Muscle layer of duodenum (tissue), 2 donors: ENCODE results near the gene ZNF469.

Experiments
- H3K27ac ChIP-seq: one replicate; pipeline ENCODE4 v1.7.0; 2013; ENCODE audit warnings: mild to moderate bottlenecking, low read length
- H3K27me3 ChIP-seq: one replicate; pipeline ENCODE4 v1.7.0; 2013; ENCODE audit warnings: low read depth, mild to moderate bottlenecking, control low read depth, low read length
- H3K36me3 ChIP-seq, 2 donors: one replicate each; pipeline ENCODE4 v1.7.0; 2013; ENCODE audit warnings: low read length in 2 of 2, control low read depth in 1 of 2, mild to moderate bottlenecking in 1 of 2; ENCODE audit not compliant: insufficient read depth in 2 of 2, control insufficient read depth in 1 of 2
- H3K4me1 ChIP-seq, 2 donors: one replicate each; pipeline ENCODE4 v1.7.0; 2013; ENCODE audit warnings: low read length in 2 of 2, mild to moderate bottlenecking in 2 of 2, control low read depth in 1 of 2, moderate library complexity in 1 of 2; ENCODE audit not compliant: insufficient read depth in 2 of 2, control insufficient read depth in 1 of 2
- H3K4me3 ChIP-seq, 2 donors: one replicate each; pipeline ENCODE4 v1.7.0; 2013; ENCODE audit warnings: low read length in 2 of 2, low read depth in 1 of 2, mild to moderate bottlenecking in 1 of 2
- H3K9me3 ChIP-seq, 2 donors: one replicate each; pipeline ENCODE4 v1.7.0; 2013; ENCODE audit warnings: low read length in 2 of 2, control low read depth in 1 of 2, mild to moderate bottlenecking in 1 of 2; ENCODE audit not compliant: control insufficient read depth in 1 of 2
- donor health status: healthy.

The ZNF469 gene

GRCh38 chr16:88417684-88418476 is 35.1 kb downstream of the ZNF469 start:
- Histone ChIP-seq H3K27ac (no peak overlapping the region), H3K4me1 (no peaks in the 10 kb centered on the region), H3K27me3 (no peaks in the 10 kb centered on the region), H3K36me3 (no peaks in the 10 kb centered on the region), H3K4me3 (no peak overlapping the region), H3K9me3 (no peaks in the 10 kb centered on the region)

GRCh38 chr16:88418869-88419268 is 36.1 kb downstream of the ZNF469 start:
- Histone ChIP-seq H3K36me3 (no peaks in the 10 kb centered on the region), H3K27me3 (no peaks in the 10 kb centered on the region), H3K9me3 (no peaks in the 10 kb centered on the region), H3K4me1 (no peaks in the 10 kb centered on the region), H3K27ac (no peak overlapping the region), H3K4me3 (no peak overlapping the region)

- Histone ChIP-seq H3K27ac (no peak overlapping the region), H3K36me3 (no peaks in the 10 kb centered on the region), H3K4me3 (no peak overlapping the region), H3K27me3 (no peaks in the 10 kb centered on the region), H3K4me1 (no peaks in the 10 kb centered on the region), H3K9me3 (no peaks in the 10 kb centered on the region)
Observed at GRCh38 chr16:88419790-88420189, 37.0 kb downstream of the ZNF469 start.

GRCh38 chr16:88420496-88420895 is 37.7 kb downstream of the ZNF469 start:
- Histone ChIP-seq H3K27ac (no peak overlapping the region), H3K4me3 (no peak overlapping the region), H3K27me3 (no peaks in the 10 kb centered on the region), H3K36me3 (no peaks in the 10 kb centered on the region), H3K9me3 (no peaks in the 10 kb centered on the region), H3K4me1 (no peaks in the 10 kb centered on the region)

GRCh38 chr16:88421301-88421700 is 38.5 kb downstream of the ZNF469 start:
- no peaks in the 10 kb centered on the region for H3K36me3 ChIP-seq
- H3K9me3 ChIP-seq: no peaks in the 10 kb centered on the region
- no peak overlapping the region for H3K4me3 ChIP-seq
- no peaks in the 10 kb centered on the region for H3K4me1 ChIP-seq
- no peak overlapping the region for H3K27ac ChIP-seq
- H3K27me3 ChIP-seq: no peaks in the 10 kb centered on the region

GRCh38 chr16:88421871-88422433 is 39.2 kb downstream of the ZNF469 start:
- Histone ChIP-seq H3K9me3 (no peaks in the 10 kb centered on the region), H3K27ac (no peak overlapping the region), H3K4me1 (no peaks in the 10 kb centered on the region), H3K4me3 (no peak overlapping the region), H3K27me3 (no peaks in the 10 kb centered on the region), H3K36me3 (no peaks in the 10 kb centered on the region)

- H3K9me3 ChIP-seq: no peaks in the 10 kb centered on the region
- H3K27ac ChIP-seq: no peak overlapping the region
- H3K27me3 ChIP-seq: no peaks in the 10 kb centered on the region
- H3K4me1 ChIP-seq: no peaks in the 10 kb centered on the region
- no peak overlapping the region for H3K4me3 ChIP-seq
- no peaks in the 10 kb centered on the region for H3K36me3 ChIP-seq
Observed at GRCh38 chr16:88422733-88423447, 40.1 kb downstream of the ZNF469 start.

GRCh38 chr16:88423448-88423850 is 40.7 kb downstream of the ZNF469 start:
- no peaks in the 10 kb centered on the region for H3K36me3 ChIP-seq
- H3K4me3 ChIP-seq: no peak overlapping the region
- no peak overlapping the region for H3K27ac ChIP-seq
- H3K27me3 ChIP-seq: no peaks in the 10 kb centered on the region
- no peaks in the 10 kb centered on the region for H3K4me1 ChIP-seq
- no peaks in the 10 kb centered on the region for H3K9me3 ChIP-seq

GRCh38 chr16:88424587-88425235 is 42.0 kb downstream of the ZNF469 start:
- Histone ChIP-seq H3K27me3 (no peaks in the 10 kb centered on the region), H3K36me3 (no peaks in the 10 kb centered on the region), H3K27ac (no peak overlapping the region), H3K4me1 (peaks cover 0 to 1% of the 10 kb centered on the region in 2 donors), H3K9me3 (no peaks in the 10 kb centered on the region), H3K4me3 (no peak overlapping the region)

GRCh38 chr16:88426018-88426417 is 43.3 kb downstream of the ZNF469 start:
- no peak overlapping the region for H3K4me3 ChIP-seq
- no peaks in the 10 kb centered on the region for H3K36me3 ChIP-seq
- H3K27ac ChIP-seq: no peak overlapping the region
- no peaks in the 10 kb centered on the region for H3K9me3 ChIP-seq
- H3K4me1 ChIP-seq: peaks cover 0 to 10% of the 10 kb centered on the region in 2 donors
- no peaks in the 10 kb centered on the region for H3K27me3 ChIP-seq

- Histone ChIP-seq H3K27me3 (no peaks in the 10 kb centered on the region), H3K9me3 (no peaks in the 10 kb centered on the region), H3K4me3 (no peak overlapping the region), H3K4me1 (peaks cover 0 to 15% of the 10 kb centered on the region in 2 donors), H3K36me3 (no peaks in the 10 kb centered on the region), H3K27ac (no peak overlapping the region)
Observed at GRCh38 chr16:88427376-88427775, 44.6 kb downstream of the ZNF469 start.
